Osteocyte (in vitro differentiated cells): ENCODE measurements around the gene GSTM4. TPM values are rescaled to one million over a fixed set of nuclear protein-coding genes. Genes with fewer than 3 reads are reported as not detected.
A peak's percentile ranks its signal among the peaks of the same experiment; 100 is the strongest.

ENCODE experiments used
- DNase-seq: peaks from one replicate; pipeline ENCODE4 v3.0.0; 2021; ENCODE audit warnings: mixed read lengths; ENCODE audit not compliant: unreplicated experiment; ENCODE audit errors: extremely low spot score
- H3K27ac Mint-ChIP-seq: one replicate; pipeline ENCODE4 v1.8.0; 2021; ENCODE audit warnings: mild to moderate bottlenecking, mixed read lengths; ENCODE audit not compliant: unreplicated experiment
- H3K27me3 Mint-ChIP-seq: one replicate; pipeline ENCODE4 v1.8.0; 2021; ENCODE audit warnings: mixed read lengths; ENCODE audit not compliant: unreplicated experiment
- H3K36me3 Mint-ChIP-seq: one replicate; pipeline ENCODE4 v1.8.0; 2021; ENCODE audit warnings: mixed read lengths; ENCODE audit not compliant: unreplicated experiment
- H3K4me1 Mint-ChIP-seq: one replicate; pipeline ENCODE4 v1.8.0; 2021; ENCODE audit warnings: mixed read lengths; ENCODE audit not compliant: unreplicated experiment
- H3K4me3 Mint-ChIP-seq: one replicate; pipeline ENCODE4 v1.8.0; 2021; ENCODE audit warnings: mild to moderate bottlenecking, moderate library complexity, mixed read lengths; ENCODE audit not compliant: unreplicated experiment
- H3K9me3 Mint-ChIP-seq: one replicate; pipeline ENCODE4 v1.8.0; 2021; ENCODE audit warnings: mixed read lengths; ENCODE audit not compliant: unreplicated experiment
- CTCF ChIP-seq: fragments of 200-600 bp; sonication (generic); IDR thresholded peaks from 2 replicates; pipeline ENCODE4 v1.5.0; 2021; ENCODE audit warnings: antibody characterized with exemption, mild to moderate bottlenecking, moderate library complexity
- total RNA-seq: library from RNA; stranded (reverse); gene quantifications from 2 replicates; pipeline ENCODE4 v1.2.1, GENCODE V29; 2021

The GSTM4 gene
- total RNA-seq, 1 donor from 2014 or later = 25.1 TPM

DNA sequence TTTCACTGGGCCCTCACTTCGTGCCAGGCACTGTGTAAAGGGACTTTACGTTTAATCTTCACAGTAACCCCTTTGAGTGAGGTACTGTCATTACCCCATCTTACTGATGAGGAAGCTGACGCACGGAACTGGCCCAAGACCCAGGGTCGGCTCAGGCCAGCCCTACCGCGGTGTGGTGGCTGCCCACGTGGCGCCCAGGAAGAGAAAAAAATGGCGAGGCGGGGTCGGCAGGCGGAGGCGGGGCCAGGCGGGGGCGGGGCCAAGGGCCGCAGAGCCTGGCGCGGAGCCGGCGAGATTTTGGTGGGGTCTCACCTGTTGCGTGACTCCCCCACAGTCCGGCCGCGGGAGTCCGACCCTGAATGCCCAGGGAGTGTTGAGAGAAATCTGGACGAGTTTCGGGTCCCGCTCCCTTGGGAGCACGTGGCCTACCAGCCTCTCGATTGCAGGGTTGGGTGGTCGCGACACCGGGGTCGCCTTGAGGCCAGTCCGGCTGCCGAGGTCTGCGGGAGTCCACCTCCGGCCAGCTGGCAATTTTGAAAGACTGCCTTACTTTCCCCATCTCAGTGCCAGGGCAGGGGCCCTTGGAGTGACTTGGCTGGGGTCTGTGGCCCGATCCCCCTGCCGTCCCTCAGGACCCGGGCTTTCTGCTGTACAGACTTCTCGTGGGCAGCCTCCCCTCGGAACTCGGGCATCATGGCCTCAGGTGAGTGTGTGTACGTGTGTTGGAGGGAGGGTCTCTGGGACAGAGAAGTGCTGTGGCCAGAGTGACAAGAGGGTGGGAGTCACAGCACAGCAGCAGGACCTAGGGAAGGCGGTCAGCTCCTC lies 36.1 kb upstream of the GSTM4 start, which contains the start of the genes AMPD2 and GNAT2:
Gene AMPD2, plus strand, starts transcription at position 262 of the 825 bp plus-strand sequence. CDS start 1,339 bp downstream, outside the sequence.
Gene GNAT2, minus strand, starts transcription at position 41 of the 825 bp plus-strand sequence. CDS start 6,746 bp downstream, outside the sequence.
- H3K9me3 Mint-ChIP-seq = no peaks in the 10 kb centered on the region
- DNase-seq = peak; percentile 87
- H3K4me1 Mint-ChIP-seq = peaks cover 47% of the 10 kb centered on the region
- no peaks in the 10 kb centered on the region for H3K36me3 Mint-ChIP-seq
- H3K27me3 Mint-ChIP-seq = no peaks in the 10 kb centered on the region
- peak within 1 kb of the TSS; percentile 95 for H3K4me3 Mint-ChIP-seq
- H3K27ac Mint-ChIP-seq = peak within 1 kb of the TSS; percentile 97
- no peak for TF ChIP-seq CTCF

- H3K9me3 Mint-ChIP-seq = no peaks in the 10 kb centered on the region
- peak overlapping the region; percentile 95 for H3K4me3 Mint-ChIP-seq
- DNase-seq = peak; percentile 85
- no peak for TF ChIP-seq CTCF
- peak overlapping the region; percentile 97 for H3K27ac Mint-ChIP-seq
- H3K36me3 Mint-ChIP-seq = no peaks in the 10 kb centered on the region
- H3K27me3 Mint-ChIP-seq = no peaks in the 10 kb centered on the region
- peaks cover 47% of the 10 kb centered on the region for H3K4me1 Mint-ChIP-seq
Observed at GRCh38 chr1:109620401-109620791, 35.5 kb upstream of the GSTM4 start.

GRCh38 chr1:109620841-109621286 lies 35.0 kb upstream of the GSTM4 start:
- no peaks in the 10 kb centered on the region for H3K27me3 Mint-ChIP-seq
- H3K27ac Mint-ChIP-seq = peak overlapping the region; percentile 97
- no peaks in the 10 kb centered on the region for H3K9me3 Mint-ChIP-seq
- H3K4me3 Mint-ChIP-seq = peak overlapping the region; percentile 95
- peak; percentile 95 for DNase-seq
- H3K36me3 Mint-ChIP-seq = peaks cover 1% of the 10 kb centered on the region
- TF ChIP-seq CTCF = no peak
- peaks cover 48% of the 10 kb centered on the region for H3K4me1 Mint-ChIP-seq

DNA sequence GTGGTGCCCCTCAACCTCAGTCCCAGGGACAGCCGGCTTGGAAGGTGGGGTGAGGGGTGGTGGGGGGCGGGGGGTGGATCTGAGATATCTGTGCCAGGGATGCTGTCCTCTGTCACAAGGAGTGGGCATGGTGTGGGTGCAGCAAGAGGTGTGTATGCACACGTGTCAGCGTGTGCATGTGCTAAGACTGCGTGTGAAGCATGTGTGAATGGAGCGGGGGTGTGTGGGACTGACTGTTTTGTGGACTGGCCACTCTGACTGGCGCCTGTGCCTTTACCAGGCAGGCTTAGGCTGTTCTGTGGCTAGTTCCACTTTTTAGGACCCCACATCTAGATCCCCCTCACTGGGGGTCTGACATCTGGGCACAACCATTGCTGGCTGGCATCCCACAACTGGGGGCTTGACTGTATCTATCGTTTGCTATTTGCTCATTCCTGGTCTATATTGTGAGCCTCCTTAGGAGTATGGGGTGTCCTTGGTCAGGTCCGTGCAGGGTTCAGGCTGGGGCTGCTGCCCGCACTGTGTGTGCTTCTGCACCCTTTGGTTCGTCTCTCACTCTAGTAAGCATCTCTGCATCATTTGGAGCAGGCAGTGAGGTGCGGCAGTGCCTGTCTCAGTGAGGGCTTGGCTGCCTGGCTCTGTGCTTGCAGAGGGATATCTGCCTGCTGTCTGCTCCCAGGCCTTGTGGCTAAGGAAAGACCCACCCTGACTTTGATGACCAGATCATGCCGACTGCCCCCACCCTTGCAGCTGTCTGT lies 34.3 kb upstream of the GSTM4 start:
- H3K4me1 Mint-ChIP-seq = peaks cover 48% of the 10 kb centered on the region
- H3K27me3 Mint-ChIP-seq = no peaks in the 10 kb centered on the region
- H3K9me3 Mint-ChIP-seq = no peaks in the 10 kb centered on the region
- H3K36me3 Mint-ChIP-seq = peaks cover 7% of the 10 kb centered on the region
- peak overlapping the region; percentile 95 for H3K4me3 Mint-ChIP-seq
- no peak for TF ChIP-seq CTCF
- DNase-seq = peak; percentile 67
- H3K27ac Mint-ChIP-seq = peak overlapping the region; percentile 58
